Cardiac muscle cell (in vitro differentiated cells and primary cell): ENCODE measurements around the gene PDK2. TPM values are rescaled to one million over a fixed set of nuclear protein-coding genes. Genes with fewer than 3 reads are reported as not detected.

Source experiments
- DNase-seq, 2 donors: peaks; one replicate each; pipeline versions ENCODE4 v3.0.0 to v3.0.0-alpha.2; 2010 to 2017; ENCODE audit warnings: low read depth in 1 of 2, low spot score in 1 of 2
- H3K27ac ChIP-seq: fragments of 200-600 bp; sonication (generic); 2 replicates; pipeline ENCODE4 v1.5.1; 2016
- H3K27me3 ChIP-seq: fragments of 200-600 bp; sonication (generic); 2 replicates; pipeline ENCODE4 v1.6.0; 2016; ENCODE audit warnings: control low read depth
- H3K36me3 ChIP-seq: fragments of 200-600 bp; sonication (generic); 2 replicates; pipeline ENCODE4 v1.5.1; 2016; ENCODE audit warnings: control low read depth
- H3K4me1 ChIP-seq: fragments of 200-600 bp; sonication (generic); 2 replicates; pipeline ENCODE4 v1.8.1; 2017; ENCODE audit warnings: low read depth, mild to moderate bottlenecking, mixed run types
- H3K4me3 ChIP-seq: fragments of 200-600 bp; sonication (generic); 2 replicates; pipeline ENCODE4 v1.5.1; 2016; ENCODE audit warnings: mild to moderate bottlenecking
- H3K9me3 ChIP-seq: fragments of 200-600 bp; sonication (generic); 2 replicates; pipeline ENCODE4 v1.5.1; 2017; ENCODE audit warnings: low read depth, mild to moderate bottlenecking, control low read depth
- polyA plus RNA-seq: library from polyadenylated mRNA; unstranded; fragments of >200 nt; fragmentation: Nextera tagmentation; extraction: Ambion mirVana; gene quantifications from 2 replicates; pipeline ENCODE4 v1.2.1, GENCODE V29; 2016
- total RNA-seq: library from RNA; depleted of rRNA; stranded (reverse); fragments of >200 nt; gene quantifications from 2 replicates; pipeline ENCODE4 v1.2.3, GENCODE V29; 2016
- TF ChIP-seq, protein P1 (sequence below): IDR thresholded peaks from 2 replicates; pipeline ENCODE4 v1.5.1; 2012; ENCODE audit warnings: low read depth, mild to moderate bottlenecking, low read length

The PDK2 gene
- total and polyA plus RNA-seq, 2 experiments from 2014 or later: 88.5 to 146 TPM

DNA sequence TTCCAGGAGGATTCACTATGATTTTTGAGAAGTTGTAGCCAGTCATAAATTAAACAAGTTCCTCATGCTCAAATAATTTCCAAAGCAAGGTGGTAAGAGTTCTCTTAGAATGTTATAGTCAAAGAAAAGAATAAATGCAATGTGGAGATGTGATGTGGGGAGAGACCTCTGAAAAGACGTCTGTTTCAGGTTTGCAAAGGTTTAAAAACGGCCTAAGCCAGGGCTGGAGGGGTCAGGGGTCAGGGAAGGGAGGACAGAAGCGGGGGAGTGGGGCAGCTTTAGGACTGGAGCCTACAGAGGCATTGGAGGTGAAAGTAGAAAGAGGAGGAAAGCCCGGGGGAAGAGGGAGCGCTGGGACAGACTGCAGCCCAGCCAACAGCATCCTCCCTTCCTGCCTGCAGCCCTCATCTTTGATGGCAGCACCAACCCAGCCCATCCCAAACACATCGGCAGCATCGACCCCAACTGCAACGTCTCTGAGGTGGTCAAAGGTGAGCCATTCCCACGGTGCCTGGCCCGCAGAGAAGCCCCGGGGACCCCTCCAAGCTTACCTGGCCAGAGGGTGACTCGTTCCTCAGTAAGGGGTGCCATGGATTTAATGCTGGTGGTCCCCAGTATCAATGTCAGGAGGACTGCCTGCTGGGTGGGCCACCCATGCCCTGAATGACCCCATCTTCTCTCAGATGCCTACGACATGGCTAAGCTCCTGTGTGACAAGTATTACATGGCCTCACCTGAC lies 11.4 kb downstream of the PDK2 start:
- Histone ChIP-seq H3K36me3 (peaks cover 12% of the 10 kb centered on the region), H3K27me3 (no peaks in the 10 kb centered on the region), H3K27ac (no peak overlapping the region), H3K4me1 (peaks cover 35% of the 10 kb centered on the region), H3K4me3 (no peak overlapping the region), H3K9me3 (no peaks in the 10 kb centered on the region)
- TF ChIP-seq, protein P1, sequence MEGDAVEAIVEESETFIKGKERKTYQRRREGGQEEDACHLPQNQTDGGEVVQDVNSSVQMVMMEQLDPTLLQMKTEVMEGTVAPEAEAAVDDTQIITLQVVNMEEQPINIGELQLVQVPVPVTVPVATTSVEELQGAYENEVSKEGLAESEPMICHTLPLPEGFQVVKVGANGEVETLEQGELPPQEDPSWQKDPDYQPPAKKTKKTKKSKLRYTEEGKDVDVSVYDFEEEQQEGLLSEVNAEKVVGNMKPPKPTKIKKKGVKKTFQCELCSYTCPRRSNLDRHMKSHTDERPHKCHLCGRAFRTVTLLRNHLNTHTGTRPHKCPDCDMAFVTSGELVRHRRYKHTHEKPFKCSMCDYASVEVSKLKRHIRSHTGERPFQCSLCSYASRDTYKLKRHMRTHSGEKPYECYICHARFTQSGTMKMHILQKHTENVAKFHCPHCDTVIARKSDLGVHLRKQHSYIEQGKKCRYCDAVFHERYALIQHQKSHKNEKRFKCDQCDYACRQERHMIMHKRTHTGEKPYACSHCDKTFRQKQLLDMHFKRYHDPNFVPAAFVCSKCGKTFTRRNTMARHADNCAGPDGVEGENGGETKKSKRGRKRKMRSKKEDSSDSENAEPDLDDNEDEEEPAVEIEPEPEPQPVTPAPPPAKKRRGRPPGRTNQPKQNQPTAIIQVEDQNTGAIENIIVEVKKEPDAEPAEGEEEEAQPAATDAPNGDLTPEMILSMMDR: no peak
- DNase-seq: no peak

- TF ChIP-seq, protein P1: no peak
- Histone ChIP-seq H3K27me3 (no peaks in the 10 kb centered on the region), H3K4me1 (peaks cover 36% of the 10 kb centered on the region), H3K9me3 (no peaks in the 10 kb centered on the region), H3K27ac (peak overlapping the region; percentile 82), H3K36me3 (peaks cover 12% of the 10 kb centered on the region), H3K4me3 (no peak overlapping the region)
- DNase-seq: no peak
These were observed 12.8 kb downstream of the PDK2 start for GRCh38 chr17:50107790-50108414.

GRCh38 chr17:50108556-50108955 lies 13.4 kb downstream of the PDK2 start:
- H3K36me3 ChIP-seq: peaks cover 12% of the 10 kb centered on the region
- H3K4me3 ChIP-seq: no peak overlapping the region
- TF ChIP-seq, protein P1: no peak
- H3K4me1 ChIP-seq: peaks cover 42% of the 10 kb centered on the region
- H3K27ac ChIP-seq: peak overlapping the region; percentile 82
- H3K9me3 ChIP-seq: no peaks in the 10 kb centered on the region
- no peak for DNase-seq
- H3K27me3 ChIP-seq: no peaks in the 10 kb centered on the region

GRCh38 chr17:50109207-50109606 lies 14.1 kb downstream of the PDK2 start:
- peak overlapping the region; percentile 82 for H3K27ac ChIP-seq
- no peaks in the 10 kb centered on the region for H3K27me3 ChIP-seq

GRCh38 chr17:50109785-50110184 lies 14.6 kb downstream of the PDK2 start:
- H3K27me3 ChIP-seq: no peaks in the 10 kb centered on the region
- H3K4me1 ChIP-seq: peaks cover 42% of the 10 kb centered on the region
- TF ChIP-seq, protein P1: no peak
- H3K36me3 ChIP-seq: peaks cover 12% of the 10 kb centered on the region
- peak overlapping the region; percentile 100 for H3K27ac ChIP-seq
- H3K9me3 ChIP-seq: no peaks in the 10 kb centered on the region
- no peak overlapping the region for H3K4me3 ChIP-seq
- DNase-seq: no peak

More at GRCh38 chr17:50109207-50109606, 14.1 kb downstream of the PDK2 start:
- no peaks in the 10 kb centered on the region for H3K9me3 ChIP-seq
- H3K4me3 ChIP-seq: no peak overlapping the region
- H3K4me1 ChIP-seq: peaks cover 42% of the 10 kb centered on the region
- H3K36me3 ChIP-seq: peaks cover 12% of the 10 kb centered on the region
- TF ChIP-seq, protein P1: no peak
- no peak for DNase-seq
